ENCODE data around the gene HCLS1. TPM values are rescaled to one million over a fixed set of nuclear protein-coding genes. Genes with fewer than 3 reads are reported as not detected.

Gene HCLS1
- total RNA-seq, 1 donor from 2014 or later: 35.4 TPM

DNA sequence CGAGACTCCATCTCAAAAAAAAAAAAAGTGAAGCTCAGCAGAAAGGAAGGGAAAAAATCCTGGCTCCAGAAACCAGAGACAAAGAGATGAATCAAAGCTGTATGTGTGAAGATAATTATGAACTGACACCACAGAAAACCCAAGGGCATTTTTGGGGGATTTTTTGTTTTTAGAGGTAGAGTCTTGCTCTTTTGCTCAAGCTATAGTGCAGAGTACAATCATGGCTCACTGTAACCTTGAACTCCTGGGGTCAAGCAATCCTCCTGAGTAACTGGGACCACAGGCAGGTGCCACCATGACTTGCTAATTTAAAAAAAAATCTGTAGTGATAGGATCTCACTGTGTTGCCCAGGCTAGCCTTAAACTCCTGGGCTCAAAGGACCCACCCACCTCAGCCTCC lies 22.8 kb downstream of the HCLS1 start:
- peak in 1 of 2 donors; percentile 16 for DNase-seq (ENCODE audit: extremely low spot score in 2 of 2)
- intact Hi-C loops (cut with DNase I): no loop called here
- Histone ChIP-seq H3K4me3 (no peak overlapping the region), H3K9me3 (no peaks in the 10 kb centered on the region), H3K36me3 (no peaks in the 10 kb centered on the region), H3K27ac (no peak overlapping the region), H3K4me1 (no peaks in the 10 kb centered on the region), H3K27me3 (no peaks in the 10 kb centered on the region)
- TF ChIP-seq CTCF (IDR thresholded peaks at IDR 0.05): no peak

GRCh38 chr3:121630355-121630754 lies 30.3 kb downstream of the HCLS1 start:
- no peaks in the 10 kb centered on the region for H3K27me3 ChIP-seq
- no peaks in the 10 kb centered on the region for H3K9me3 ChIP-seq
- no peaks in the 10 kb centered on the region for H3K36me3 ChIP-seq
- no peak for DNase-seq (ENCODE audit: extremely low spot score in 2 of 2)
- H3K4me1 ChIP-seq: no peaks in the 10 kb centered on the region
- intact Hi-C loops (cut with DNase I): no loop called here
- H3K4me3 ChIP-seq: no peak overlapping the region
- no peak overlapping the region for H3K27ac ChIP-seq
- TF ChIP-seq CTCF (IDR thresholded peaks at IDR 0.05) (no peak), POLR2A (IDR thresholded peaks at IDR 0.05) (no peak), POLR2AphosphoS5 (IDR thresholded peaks at IDR 0.05; ENCODE audit: insufficient read depth in 1 of 2, low read depth in 1 of 2) (no peak)

- no peak overlapping the region for H3K4me3 ChIP-seq
- peak in 1 of 2 donors; percentile 52 for DNase-seq (ENCODE audit: extremely low spot score in 2 of 2)
- no peaks in the 10 kb centered on the region for H3K4me1 ChIP-seq
Observed at GRCh38 chr3:121629601-121630000, 31.1 kb downstream of the HCLS1 start.

GRCh38 chr3:121627622-121628021 lies 33.1 kb downstream of the HCLS1 start:
- H3K27me3 ChIP-seq: no peaks in the 10 kb centered on the region
- intact Hi-C loops (cut with DNase I): no loop called here
- TF ChIP-seq POLR2AphosphoS5 (IDR thresholded peaks at IDR 0.05; ENCODE audit: insufficient read depth in 1 of 2, low read depth in 1 of 2) (no peak), POLR2A (IDR thresholded peaks at IDR 0.05) (no peak), CTCF (IDR thresholded peaks at IDR 0.05) (no peak)
- H3K36me3 ChIP-seq: no peaks in the 10 kb centered on the region
- H3K9me3 ChIP-seq: no peaks in the 10 kb centered on the region
- DNase-seq (ENCODE audit: extremely low spot score in 2 of 2): peak in 1 of 2 donors; percentile 62
- H3K4me1 ChIP-seq: no peaks in the 10 kb centered on the region
- no peak overlapping the region for H3K4me3 ChIP-seq
- no peak overlapping the region for H3K27ac ChIP-seq

More at GRCh38 chr3:121629601-121630000, 31.1 kb downstream of the HCLS1 start:
- Histone ChIP-seq H3K9me3 (no peaks in the 10 kb centered on the region), H3K36me3 (no peaks in the 10 kb centered on the region), H3K27me3 (no peaks in the 10 kb centered on the region), H3K27ac (no peak overlapping the region)
- intact Hi-C loops (cut with DNase I): no loop called here
- no peak for TF ChIP-seq CTCF (IDR thresholded peaks at IDR 0.05)
- no peak for TF ChIP-seq POLR2AphosphoS5 (IDR thresholded peaks at IDR 0.05; ENCODE audit: insufficient read depth in 1 of 2, low read depth in 1 of 2)
- TF ChIP-seq POLR2A (IDR thresholded peaks at IDR 0.05): no peak

DNA sequence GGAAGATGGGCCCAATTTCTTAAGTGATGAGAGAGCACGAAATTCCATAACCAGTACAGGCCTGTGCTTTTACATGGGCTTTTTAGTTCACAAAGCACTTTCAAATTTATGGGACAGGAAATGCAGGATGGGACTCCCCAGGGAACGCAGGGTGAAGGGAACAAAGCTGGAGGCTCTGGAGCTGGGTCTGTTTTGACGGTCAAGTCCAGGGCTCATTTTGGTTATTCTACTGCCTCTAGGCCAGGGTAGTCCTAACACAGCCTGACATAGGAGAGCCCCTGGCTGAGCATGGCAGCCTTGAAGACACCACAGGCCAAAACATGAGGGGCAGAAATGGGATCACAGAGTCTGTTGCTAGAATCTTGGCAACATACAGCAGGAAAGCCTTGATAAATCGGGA lies 33.5 kb downstream of the HCLS1 start:
- intact Hi-C loops (cut with DNase I): no loop called here

DNA sequence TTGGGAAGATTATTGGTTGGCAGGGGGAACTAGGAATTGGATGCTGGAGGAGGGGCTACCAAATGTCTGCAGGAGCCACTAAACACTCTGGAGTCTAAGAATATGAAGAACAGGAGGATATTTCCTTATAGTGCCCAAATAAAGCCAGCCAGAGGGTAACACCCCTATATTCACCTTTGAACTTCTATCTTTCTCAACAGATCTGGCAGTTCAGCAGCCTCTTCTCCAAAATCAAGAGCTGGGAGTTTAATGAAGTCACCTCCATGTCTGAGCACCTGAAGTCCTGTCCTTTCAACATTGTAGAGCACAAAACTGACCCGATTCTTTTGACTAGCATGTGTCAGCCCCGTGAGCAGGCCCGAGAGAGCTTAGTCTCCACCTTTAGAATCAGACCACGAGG lies 34.2 kb downstream of the HCLS1 start:
- no peak overlapping the region for H3K4me3 ChIP-seq
- intact Hi-C loops (cut with DNase I): no loop called here

More for the DNA sequence above, 33.5 kb downstream of the HCLS1 start:
- TF ChIP-seq POLR2A (IDR thresholded peaks at IDR 0.05): no peak
- peak in 1 of 2 donors; percentile 60 for DNase-seq (ENCODE audit: extremely low spot score in 2 of 2)
- no peaks in the 10 kb centered on the region for H3K36me3 ChIP-seq
- H3K27ac ChIP-seq: no peak overlapping the region
- H3K4me3 ChIP-seq: no peak overlapping the region
- no peaks in the 10 kb centered on the region for H3K9me3 ChIP-seq
- H3K27me3 ChIP-seq: no peaks in the 10 kb centered on the region
- H3K4me1 ChIP-seq: no peaks in the 10 kb centered on the region

More for the DNA sequence above, 34.2 kb downstream of the HCLS1 start:
- DNase-seq (ENCODE audit: extremely low spot score in 2 of 2): peak in 1 of 2 donors; percentile 16
- Histone ChIP-seq H3K9me3 (no peaks in the 10 kb centered on the region), H3K27me3 (no peaks in the 10 kb centered on the region), H3K27ac (no peak overlapping the region), H3K4me1 (no peaks in the 10 kb centered on the region), H3K36me3 (no peaks in the 10 kb centered on the region)
- TF ChIP-seq POLR2A (IDR thresholded peaks at IDR 0.05) (no peak), CTCF (IDR thresholded peaks at IDR 0.05) (no peak), POLR2AphosphoS5 (IDR thresholded peaks at IDR 0.05; ENCODE audit: insufficient read depth in 1 of 2, low read depth in 1 of 2) (no peak)
